ENCODE data around the gene RPL35A.
"Not testable (repeated sequence)": the region's sequence is repeated elsewhere in the genome, so short reads cannot be mapped to it uniquely, and the experiment has no call there.

RPL35A gene

DNA sequence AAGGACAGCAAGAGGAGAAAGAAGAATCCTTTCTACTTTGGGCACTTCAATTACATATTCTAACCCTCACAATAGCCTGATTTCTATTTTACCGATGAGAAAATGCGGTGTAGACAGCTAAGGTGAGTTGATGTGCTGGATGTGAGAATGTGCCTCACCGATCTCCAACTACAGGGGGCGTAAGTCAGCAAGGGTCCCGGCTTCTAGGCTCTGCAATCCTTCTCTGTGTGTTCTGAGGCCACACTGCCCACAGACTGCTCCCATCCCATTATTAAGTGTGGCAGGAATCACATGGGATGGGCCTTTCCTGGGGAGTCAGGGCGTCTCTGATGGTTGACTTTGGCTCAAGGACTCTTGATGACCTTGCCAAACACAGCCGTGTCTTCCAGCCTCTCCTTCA lies 23.6 kb upstream of the RPL35A start:
- Histone ChIP-seq H3K18ac (ENCODE audit: low read length) (no peak overlapping the region), H3K4me3 (ENCODE audit: low read length) (no peak overlapping the region), H3K27ac (ENCODE audit: low read depth, low read length) (no peak overlapping the region), H2BK5ac (ENCODE audit: low read length) (no peak overlapping the region), H2BK15ac (replicated peaks; ENCODE audit: low read depth) (no peak overlapping the region), H3K4me1 (ENCODE audit: control insufficient read depth, low read depth, low read length) (no peaks in the 10 kb centered on the region), H3K27me3 (ENCODE audit: insufficient read depth, low read length, poor library complexity) (no peaks in the 10 kb centered on the region), H3K4me2 (ENCODE audit: low read length) (no peak overlapping the region), H3K36me3 (ENCODE audit: control insufficient read depth, insufficient read depth, low read length) (no peaks in the 10 kb centered on the region), H2AK5ac (ENCODE audit: low read length) (no peak overlapping the region), H4K5ac (ENCODE audit: low read length) (no peak overlapping the region), H3K79me1 (ENCODE audit: low read length) (no peaks in the 10 kb centered on the region), H3K56ac (ENCODE audit: low read length) (no peak overlapping the region), H3K4ac (ENCODE audit: low read depth, low read length) (no peak overlapping the region), H2BK120ac (ENCODE audit: low read depth, low read length) (no peak overlapping the region), H3K9ac (ENCODE audit: low read length) (no peak overlapping the region), H3K23ac (ENCODE audit: low read length) (no peak overlapping the region), H4K8ac (ENCODE audit: low read depth, low read length) (no peak overlapping the region), H3K79me2 (ENCODE audit: control insufficient read depth, insufficient read depth, low read length) (no peaks in the 10 kb centered on the region)
- no CpG with 5 or more reads among the region's 7 CpGs for WGBS (ENCODE audit: extremely low coverage, insufficient coverage, low lambda C conversion rate)
- DNase-seq, result peak; percentile 60

DNA sequence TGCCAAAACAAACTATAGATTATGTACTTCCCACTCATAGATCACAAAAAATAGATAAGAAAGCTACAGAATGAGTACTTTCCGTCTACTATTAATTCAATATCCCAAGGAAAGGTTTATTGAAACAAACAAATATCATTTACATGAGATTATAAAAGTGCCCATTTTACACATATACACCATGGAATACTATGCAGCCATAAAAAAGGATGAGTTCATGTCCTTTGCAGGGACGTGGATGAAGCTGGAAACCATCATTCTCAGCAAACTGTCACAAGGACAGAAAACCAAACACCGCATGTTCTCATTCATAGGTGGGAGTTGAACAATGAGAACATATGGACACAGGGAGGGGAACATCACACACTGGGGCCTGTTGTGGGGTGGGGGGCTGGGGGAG lies 22.4 kb upstream of the RPL35A start:
- WGBS (ENCODE audit: extremely low coverage, insufficient coverage, low lambda C conversion rate), result no CpG with 5 or more reads among the region's 3 CpGs
- H3K18ac ChIP-seq (ENCODE audit: low read length); H3K4me3 ChIP-seq (ENCODE audit: low read length); H3K4me2 ChIP-seq (ENCODE audit: low read length); H2BK5ac ChIP-seq (ENCODE audit: low read length); H4K8ac ChIP-seq (ENCODE audit: low read depth, low read length); H2BK120ac ChIP-seq (ENCODE audit: low read depth, low read length); DNase-seq; H3K9ac ChIP-seq (ENCODE audit: low read length); H3K27me3 ChIP-seq (ENCODE audit: insufficient read depth, low read length, poor library complexity); H3K36me3 ChIP-seq (ENCODE audit: control insufficient read depth, insufficient read depth, low read length); H2BK15ac ChIP-seq (replicated peaks; ENCODE audit: low read depth); H3K56ac ChIP-seq (ENCODE audit: low read length); H3K79me1 ChIP-seq (ENCODE audit: low read length); H2AK5ac ChIP-seq (ENCODE audit: low read length); H3K4me1 ChIP-seq (ENCODE audit: control insufficient read depth, low read depth, low read length); H3K27ac ChIP-seq (ENCODE audit: low read depth, low read length); H3K23ac ChIP-seq (ENCODE audit: low read length); H4K5ac ChIP-seq (ENCODE audit: low read length); H3K4ac ChIP-seq (ENCODE audit: low read depth, low read length); H3K79me2 ChIP-seq (ENCODE audit: control insufficient read depth, insufficient read depth, low read length): not testable (repeated sequence)

DNA sequence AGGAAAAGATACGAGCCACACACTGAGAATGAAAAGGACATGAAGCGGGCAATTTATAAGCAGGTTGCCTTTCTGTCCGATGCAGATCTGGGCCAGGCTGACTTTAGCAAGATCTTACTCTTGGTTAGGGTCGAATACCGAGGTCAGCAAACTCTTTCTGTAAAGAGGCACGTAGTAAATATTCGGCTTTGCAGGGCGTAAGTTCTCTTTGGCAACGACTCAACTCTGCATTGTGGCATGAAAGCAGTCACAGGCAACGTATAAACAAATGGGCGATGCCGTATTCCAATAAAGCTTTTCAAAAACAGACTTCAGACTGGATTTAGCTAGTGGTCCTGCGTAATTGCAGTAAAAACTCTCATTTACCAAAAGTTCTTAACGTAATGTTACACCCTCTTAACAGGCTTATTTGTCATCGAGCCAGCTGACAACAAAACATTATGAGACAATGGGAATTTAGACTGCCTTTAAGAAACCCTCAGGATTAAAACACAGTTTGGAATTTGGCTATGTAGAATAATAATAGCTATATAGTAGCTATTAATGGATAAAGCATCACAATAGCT lies 13.1 kb upstream of the RPL35A start:
- no peaks in the 10 kb centered on the region for H3K79me1 ChIP-seq (ENCODE audit: low read length)
- H3K23ac ChIP-seq (ENCODE audit: low read length), result no peak overlapping the region
- H3K4me2 ChIP-seq (ENCODE audit: low read length), result no peak overlapping the region
- no peak overlapping the region for H3K27ac ChIP-seq (ENCODE audit: low read depth, low read length)
- H2AK5ac ChIP-seq (ENCODE audit: low read length), result no peak overlapping the region
- no peak overlapping the region for H3K4ac ChIP-seq (ENCODE audit: low read depth, low read length)
- H4K8ac ChIP-seq (ENCODE audit: low read depth, low read length), result no peak overlapping the region
- DNase-seq, result no peak
- WGBS (ENCODE audit: extremely low coverage, insufficient coverage, low lambda C conversion rate), result no CpG with 5 or more reads among the region's 15 CpGs
- H3K18ac ChIP-seq (ENCODE audit: low read length), result no peak overlapping the region
- H2BK15ac ChIP-seq (replicated peaks; ENCODE audit: low read depth), result no peak overlapping the region
- no peaks in the 10 kb centered on the region for H3K4me1 ChIP-seq (ENCODE audit: control insufficient read depth, low read depth, low read length)
- no peaks in the 10 kb centered on the region for H3K36me3 ChIP-seq (ENCODE audit: control insufficient read depth, insufficient read depth, low read length)
- no peaks in the 10 kb centered on the region for H3K27me3 ChIP-seq (ENCODE audit: insufficient read depth, low read length, poor library complexity)
- H2BK120ac ChIP-seq (ENCODE audit: low read depth, low read length), result no peak overlapping the region
- no peak overlapping the region for H3K4me3 ChIP-seq (ENCODE audit: low read length)
- H3K56ac ChIP-seq (ENCODE audit: low read length), result no peak overlapping the region
- no peak overlapping the region for H2BK5ac ChIP-seq (ENCODE audit: low read length)
- no peak overlapping the region for H4K5ac ChIP-seq (ENCODE audit: low read length)
- H3K79me2 ChIP-seq (ENCODE audit: control insufficient read depth, insufficient read depth, low read length), result no peaks in the 10 kb centered on the region
- no peak overlapping the region for H3K9ac ChIP-seq (ENCODE audit: low read length)

DNA sequence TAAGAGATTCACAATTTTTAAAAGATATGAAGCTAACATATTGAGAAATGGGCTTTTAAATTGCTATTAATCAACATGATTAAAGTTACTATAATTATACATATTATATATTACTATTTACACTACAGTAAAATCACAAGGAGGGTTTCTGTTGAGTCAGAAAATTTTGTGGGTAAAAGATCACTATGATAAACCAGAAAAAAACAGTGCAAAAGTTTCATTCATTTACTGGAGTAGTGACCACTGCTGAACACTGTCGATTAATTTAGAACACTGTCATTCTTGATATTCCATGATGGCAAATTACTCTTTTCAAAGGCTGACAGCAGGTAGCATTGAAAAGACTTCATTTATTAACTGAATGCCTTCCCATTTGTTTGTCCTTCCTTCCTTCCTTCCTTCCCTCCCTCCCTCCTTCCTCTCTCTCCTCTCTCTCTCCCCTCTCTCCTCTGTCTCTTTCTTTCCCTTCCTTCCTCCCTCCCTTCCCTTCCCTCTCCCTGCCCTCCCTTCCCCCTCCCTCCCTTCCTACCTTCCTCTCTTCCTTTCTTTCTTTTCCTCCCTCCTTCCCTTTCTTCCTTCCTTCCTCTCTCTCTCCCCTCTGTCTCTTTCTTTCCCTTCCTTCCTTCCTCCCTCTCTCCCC lies 9.1 kb upstream of the RPL35A start:
- H3K36me3 ChIP-seq (ENCODE audit: control insufficient read depth, insufficient read depth, low read length), result no peaks in the 10 kb centered on the region
- no peak overlapping the region for H3K56ac ChIP-seq (ENCODE audit: low read length)
- no CpG with 5 or more reads among the region's 1 CpG for WGBS (ENCODE audit: extremely low coverage, insufficient coverage, low lambda C conversion rate)
- no peak overlapping the region for H4K5ac ChIP-seq (ENCODE audit: low read length)
- H2AK5ac ChIP-seq (ENCODE audit: low read length), result no peak overlapping the region
- no peak overlapping the region for H4K8ac ChIP-seq (ENCODE audit: low read depth, low read length)
- no peak overlapping the region for H3K18ac ChIP-seq (ENCODE audit: low read length)
- H3K4me3 ChIP-seq (ENCODE audit: low read length), result no peak overlapping the region
- H3K4me1 ChIP-seq (ENCODE audit: control insufficient read depth, low read depth, low read length), result no peaks in the 10 kb centered on the region
- H3K4ac ChIP-seq (ENCODE audit: low read depth, low read length), result no peak overlapping the region
- H2BK15ac ChIP-seq (replicated peaks; ENCODE audit: low read depth), result no peak overlapping the region
- no peak overlapping the region for H2BK5ac ChIP-seq (ENCODE audit: low read length)
- H3K9ac ChIP-seq (ENCODE audit: low read length), result no peak overlapping the region
- H3K79me1 ChIP-seq (ENCODE audit: low read length), result no peaks in the 10 kb centered on the region
- H2BK120ac ChIP-seq (ENCODE audit: low read depth, low read length), result no peak overlapping the region
- no peaks in the 10 kb centered on the region for H3K27me3 ChIP-seq (ENCODE audit: insufficient read depth, low read length, poor library complexity)
- DNase-seq, result no peak
- no peak overlapping the region for H3K27ac ChIP-seq (ENCODE audit: low read depth, low read length)
- no peaks in the 10 kb centered on the region for H3K79me2 ChIP-seq (ENCODE audit: control insufficient read depth, insufficient read depth, low read length)
- H3K4me2 ChIP-seq (ENCODE audit: low read length), result no peak overlapping the region
- H3K23ac ChIP-seq (ENCODE audit: low read length), result no peak overlapping the region

DNA sequence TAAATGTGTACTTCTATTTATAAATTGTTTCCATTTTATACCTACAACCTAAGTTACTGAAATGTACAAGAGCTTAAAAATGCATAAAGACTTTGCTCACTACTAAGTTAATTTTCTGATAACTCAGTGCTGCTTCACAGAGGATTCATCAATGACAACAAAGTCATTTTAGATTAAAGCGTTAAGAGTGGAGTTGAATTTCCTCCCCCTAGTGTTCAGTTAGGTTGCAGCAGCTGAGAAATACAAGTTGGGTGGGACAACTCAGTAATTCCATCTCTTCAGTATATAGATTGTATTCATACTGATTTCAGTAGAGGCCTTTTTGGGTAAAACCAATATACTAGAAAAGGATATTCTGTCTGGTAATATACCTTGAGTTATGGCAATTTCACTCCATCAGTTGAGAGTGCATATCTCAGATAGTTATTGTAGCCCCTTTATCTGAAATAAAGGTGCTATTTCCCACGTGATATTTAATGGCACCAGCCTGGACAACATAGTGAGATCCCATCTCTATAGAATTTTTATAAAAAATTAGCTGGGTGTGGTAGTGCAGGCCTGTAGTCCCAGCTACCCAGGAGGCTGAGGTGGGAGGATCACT lies 6.9 kb upstream of the RPL35A start:
- Histone ChIP-seq H4K5ac (ENCODE audit: low read length) (no peak overlapping the region), H4K8ac (ENCODE audit: low read depth, low read length) (no peak overlapping the region), H3K79me1 (ENCODE audit: low read length) (no peaks in the 10 kb centered on the region), H3K79me2 (ENCODE audit: control insufficient read depth, insufficient read depth, low read length) (no peaks in the 10 kb centered on the region), H3K36me3 (ENCODE audit: control insufficient read depth, insufficient read depth, low read length) (no peaks in the 10 kb centered on the region), H3K4me2 (ENCODE audit: low read length) (no peak overlapping the region), H2BK5ac (ENCODE audit: low read length) (no peak overlapping the region), H3K56ac (ENCODE audit: low read length) (no peak overlapping the region), H2BK120ac (ENCODE audit: low read depth, low read length) (no peak overlapping the region), H3K18ac (ENCODE audit: low read length) (no peak overlapping the region), H3K27ac (ENCODE audit: low read depth, low read length) (no peak overlapping the region), H3K4me1 (ENCODE audit: control insufficient read depth, low read depth, low read length) (no peaks in the 10 kb centered on the region), H2AK5ac (ENCODE audit: low read length) (no peak overlapping the region), H3K4ac (ENCODE audit: low read depth, low read length) (no peak overlapping the region), H3K9ac (ENCODE audit: low read length) (no peak overlapping the region), H3K4me3 (ENCODE audit: low read length) (no peak overlapping the region), H3K27me3 (ENCODE audit: insufficient read depth, low read length, poor library complexity) (no peaks in the 10 kb centered on the region), H2BK15ac (replicated peaks; ENCODE audit: low read depth) (no peak overlapping the region), H3K23ac (ENCODE audit: low read length) (no peak overlapping the region)
- DNase-seq, result peak; percentile 64
- no CpG with 5 or more reads among the region's 2 CpGs for WGBS (ENCODE audit: extremely low coverage, insufficient coverage, low lambda C conversion rate)

All from mesendoderm (in vitro differentiated cells).